Adrenal gland (tissue), 12 donors: ENCODE data around the gene MARF1. TPM values are rescaled to one million over a fixed set of nuclear protein-coding genes. Genes with fewer than 3 reads are reported as not detected.

Source experiments
- DNase-seq, 7 donors: peaks; one replicate each; pipeline ENCODE4 v3.0.0-alpha.2; 2019 to 2020
- H3K27ac ChIP-seq, 5 donors: fragments of 200-600 bp; sonication (generic) in 4 of 5; 1 replicate in 3 of 5; 2 replicates in 2 of 5; pipeline versions ENCODE4 v1.5.1 to v1.8.0; 2016 to 2020; ENCODE audit warnings: mild to moderate bottlenecking in 1 of 5
- H3K27me3 ChIP-seq: fragments of 200-600 bp; 2 replicates; pipeline ENCODE4 v1.8.0; 2021
- H3K36me3 ChIP-seq, 2 donors: fragments of 200-600 bp; replicated peaks in 1 of 2; 1 replicate in 1 of 2; 2 replicates in 1 of 2; pipeline versions ENCODE4 v1.5.1 to v1.8.0; 2018 to 2022
- H3K4me1 ChIP-seq, 2 donors: fragments of 200-600 bp; replicated peaks in 1 of 2; 1 replicate in 1 of 2; 2 replicates in 1 of 2; pipeline versions ENCODE4 v1.5.1 to v1.8.0; 2018 to 2021
- H3K4me3 ChIP-seq, 4 donors: fragments of 200-600 bp; sonication (generic) in 3 of 4; one replicate each; pipeline ENCODE4 v1.5.1; 2016 to 2018
- H3K9me3 ChIP-seq, 3 donors: fragments of 200-600 bp; sonication (generic) in 1 of 3; replicated peaks in 1 of 3; 1 replicate in 2 of 3; 2 replicates in 1 of 3; pipeline versions ENCODE4 v1.5.1 to v1.8.0; 2016 to 2021
- CTCF ChIP-seq, 6 experiments: fragments of 450-650 bp in 4 of 6; fragments of 200-600 bp in 2 of 6; sonication (generic) in 1 of 6; IDR thresholded peaks; 1 replicate in 5 of 6; 2 replicates in 1 of 6; pipeline versions ENCODE4 v1.5.1 to v1.8.0; 2016 to 2021; ENCODE audit warnings: antibody characterized with exemption in 6 of 6, mild to moderate bottlenecking in 2 of 6, moderate library complexity in 1 of 6
- POLR2A ChIP-seq, 2 donors: fragments of 450-650 bp; IDR thresholded peaks; one replicate each; pipeline ENCODE4 v1.6.1; 2017; ENCODE audit warnings: antibody characterized with exemption in 2 of 2, mild to moderate bottlenecking in 2 of 2, moderate library complexity in 1 of 2
- WGBS, 4 donors: extraction: QIAGEN DNeasy Blood & Tissue Kit in 2 of 4; methylation state at CpG; one replicate each; pipeline versions ENCODE4 v1.1.5 to v1.1.7; 2013 to 2017; 5-methylcytosine and 5-hydroxymethylcytosine counted together
- intact Hi-C, 2 donors: fragments of 100-400 bp; cut with DNase I; formaldehyde crosslinking; loops; one replicate each; pipeline versions ENCODE4 v1.14.1 to v1.15.0; 2022 to 2023
- polyA plus RNA-seq, 3 donors: library from polyadenylated mRNA; stranded (reverse); fragments of 200-250 nt in 2 of 3; fragments of 350-450 nt in 1 of 3; fragmentation: Illumina TruSeq in 1 of 3; extraction: RNeasy Lipid Tissue Mini Kit (QIAGEN cat#74804) in 1 of 3; gene quantifications; one replicate each; pipeline ENCODE4 v1.2.3, GENCODE V29; 2013 to 2014
- total RNA-seq, 9 donors: library from RNA; depleted of rRNA in 4 of 9; stranded (reverse); fragments of >200 nt in 4 of 9; fragments of 120-200 nt in 1 of 9; fragmentation: NEBNext Ultra II Directional in 1 of 9; extraction: Animal tissue kit (Norgen Biotek cat#: 25700) in 1 of 9; gene quantifications; one replicate each; pipeline versions ENCODE4 v1.1.0 to v1.2.4, GENCODE V29; 2013 to 2023
- donor health status: healthy with polysubstance abuse.
- donor health status: Bipolar disorder and iron deficiency.
- donor health status: DM: yes; HTN: yes; CAD: no.
- donor health status: DM: no; HTN: no; CAD: no.
- donor health status: DM: no; HTN: no; CAD: no.
- donor health status: DM: yes; HTN: yes; CAD: no.

MARF1 gene
- total and polyA plus RNA-seq, 12 donors, result 13.2 to 77.9 (median 34.2) TPM

- Histone ChIP-seq H3K27me3 (no peaks in the 10 kb centered on the region), H3K36me3 (no peaks in the 10 kb centered on the region), H3K4me1 (no peaks in the 10 kb centered on the region), H3K27ac (no peak overlapping the region), H3K9me3 (no peaks in the 10 kb centered on the region), H3K4me3 (no peak overlapping the region)
- DNase-seq, result no peak
- TF ChIP-seq POLR2A (IDR thresholded peaks at IDR 0.05) (no peak), CTCF (IDR thresholded peaks at IDR 0.05) (no peak)
- WGBS, 4 donors, result 88 to 95% (median 93%) methylated on average over 2 of the region's 2 CpGs
- intact Hi-C loops, result no loop called here
Measured at GRCh38 chr16:15566095-15566494, 76.9 kb downstream of the MARF1 start.

- H3K27ac ChIP-seq, result no peak overlapping the region
- no peak for DNase-seq
- intact Hi-C loops, result no loop called here
- no peak for TF ChIP-seq CTCF (IDR thresholded peaks at IDR 0.05)
- no peak for TF ChIP-seq POLR2A (IDR thresholded peaks at IDR 0.05)
- H3K4me3 ChIP-seq, result no peak overlapping the region
- no peaks in the 10 kb centered on the region for H3K9me3 ChIP-seq
- no peaks in the 10 kb centered on the region for H3K36me3 ChIP-seq
- H3K27me3 ChIP-seq, result no peaks in the 10 kb centered on the region
- H3K4me1 ChIP-seq, result no peaks in the 10 kb centered on the region
- WGBS, 4 donors, result 86 to 90% (median 89%) methylated on average over 7 of the region's 7 CpGs
Measured at GRCh38 chr16:15564604-15565339, 78.2 kb downstream of the MARF1 start.

GRCh38 chr16:15559176-15559575, 83.8 kb downstream of the MARF1 start:
- H3K27me3 ChIP-seq, result no peaks in the 10 kb centered on the region

GRCh38 chr16:15557258-15557657, 85.7 kb downstream of the MARF1 start:
- Histone ChIP-seq H3K36me3 (no peaks in the 10 kb centered on the region), H3K27me3 (no peaks in the 10 kb centered on the region), H3K9me3 (no peaks in the 10 kb centered on the region), H3K4me1 (no peaks in the 10 kb centered on the region), H3K4me3 (no peak overlapping the region), H3K27ac (no peak overlapping the region)
- WGBS, 4 donors, result 74 to 79% (median 76%) methylated on average over 6 of the region's 6 CpGs
- DNase-seq, result no peak
- intact Hi-C loops, result loop anchor here in 1 of 2 donors (10.0 kb wide), 1 partner anchor 122 kb away; the partner anchor contains the start of gene BMERB1
- TF ChIP-seq CTCF (IDR thresholded peaks at IDR 0.05) (no peak), POLR2A (IDR thresholded peaks at IDR 0.05) (no peak)

More at GRCh38 chr16:15559176-15559575, 83.8 kb downstream of the MARF1 start:
- Histone ChIP-seq H3K4me1 (no peaks in the 10 kb centered on the region), H3K4me3 (no peak overlapping the region), H3K27ac (no peak overlapping the region), H3K9me3 (no peaks in the 10 kb centered on the region), H3K36me3 (no peaks in the 10 kb centered on the region)
- intact Hi-C loops, result loop anchor here in 1 of 2 donors (10.0 kb wide), 1 partner anchor 124 kb away; the partner anchor contains the start of gene BMERB1
- TF ChIP-seq CTCF (IDR thresholded peaks at IDR 0.05) (no peak), POLR2A (IDR thresholded peaks at IDR 0.05) (no peak)
- WGBS, 4 donors, result 89 to 98% (median 95%) methylated on average over 4 of the region's 4 CpGs
- no peak for DNase-seq
